Smooth muscle cell of the brain vasculature (primary cell): ENCODE results near the gene OR8B4.
"Not testable (repeated sequence)": the region's sequence is repeated elsewhere in the genome, so short reads cannot be mapped to it uniquely, and the experiment has no call there.

Source experiments
- DNase-seq: peaks from one replicate; pipeline ENCODE4 v3.0.0-alpha.2; 2012; ENCODE audit warnings: low read depth, low spot score

OR8B4 gene

GRCh38 chr11:124424384-124424921 is at the start of gene OR8B4:
Gene OR8B4 (minus strand): TSS chr11:124424871. CDS start chr11:124424871, 0 bp downstream.
- no peak for DNase-seq

- no peak for DNase-seq
These were observed 49.4 kb upstream of the OR8B4 start for GRCh38 chr11:124474079-124474478.

- DNase-seq: no peak
These were observed 48.8 kb upstream of the OR8B4 start for GRCh38 chr11:124473476-124473875.

- no peak for DNase-seq
These were observed 46.0 kb upstream of the OR8B4 start for GRCh38 chr11:124470561-124471227.

- no peak for DNase-seq
These were observed 42.8 kb upstream of the OR8B4 start for GRCh38 chr11:124467381-124467927.

GRCh38 chr11:124465368-124465767 is 40.7 kb upstream of the OR8B4 start:
- DNase-seq: no peak

- DNase-seq: no peak
These were observed 39.3 kb upstream of the OR8B4 start for GRCh38 chr11:124463990-124464389.

- no peak for DNase-seq
These were observed 38.7 kb upstream of the OR8B4 start for GRCh38 chr11:124463324-124463723.

- DNase-seq: no peak
These were observed 35.8 kb upstream of the OR8B4 start for GRCh38 chr11:124460459-124460858.

GRCh38 chr11:124459379-124459778 is 34.7 kb upstream of the OR8B4 start:
- not testable (repeated sequence) for DNase-seq

- DNase-seq: no peak
These were observed 29.9 kb upstream of the OR8B4 start for GRCh38 chr11:124454552-124454951.

GRCh38 chr11:124446916-124447315 is 22.2 kb upstream of the OR8B4 start:
- no peak for DNase-seq

- no peak for DNase-seq
These were observed 21.0 kb upstream of the OR8B4 start, which contains the start of gene OR8B8 for GRCh38 chr11:124445646-124446150. Gene OR8B8 (minus strand): TSS chr11:124445696. CDS start chr11:124441085, 4,611 bp downstream.

- no peak for DNase-seq
These were observed 18.2 kb upstream of the OR8B4 start for GRCh38 chr11:124442847-124443246.

- DNase-seq: no peak
These were observed 17.8 kb upstream of the OR8B4 start for GRCh38 chr11:124442442-124442841.

GRCh38 chr11:124441519-124441918 is 16.8 kb upstream of the OR8B4 start:
- DNase-seq: no peak

- no peak for DNase-seq
These were observed 16.4 kb upstream of the OR8B4 start for GRCh38 chr11:124441081-124441480.

- no peak for DNase-seq
These were observed 15.9 kb upstream of the OR8B4 start for GRCh38 chr11:124440608-124441007.

- no peak for DNase-seq
These were observed 10.0 kb upstream of the OR8B4 start for GRCh38 chr11:124434699-124435098.

GRCh38 chr11:124429599-124429998 is 4.9 kb upstream of the OR8B4 start:
- no peak for DNase-seq

GRCh38 chr11:124421043-124421442 is 3.6 kb downstream of the OR8B4 start:
- no peak for DNase-seq

- DNase-seq: peak; percentile 20
These were observed 9.2 kb downstream of the OR8B4 start for GRCh38 chr11:124415356-124415923.

GRCh38 chr11:124409906-124410305 is 14.8 kb downstream of the OR8B4 start:
- no peak for DNase-seq
